Subcutaneous adipose tissue (tissue), 4 donors: ENCODE data around the gene NEURL4. TPM values are rescaled to one million over a fixed set of nuclear protein-coding genes. Genes with fewer than 3 reads are reported as not detected.

Experiments
- small RNA-seq: library from RNA; depleted of rRNA; stranded (forward); fragments of <200 nt; gene quantifications from one replicate; pipeline ENCODE3, GENCODE V24; 2016
- total RNA-seq, 4 donors: library from RNA; depleted of rRNA; stranded (reverse); fragments of >200 nt; gene quantifications; one replicate each; pipeline ENCODE4 v1.1.0, GENCODE V29; 2016
- TF ChIP-seq, protein P1 (sequence below): fragments of 450-650 bp; IDR thresholded peaks from one replicate; pipeline ENCODE4 v1.5.1; 2016; ENCODE audit warnings: low read depth, mild to moderate bottlenecking, control low read depth, antibody characterized with exemption, moderate library complexity

The NEURL4 gene
- total RNA-seq, 4 donors from 2014 or later, result 4.9 to 22.6 (median 11.2) TPM

DNA sequence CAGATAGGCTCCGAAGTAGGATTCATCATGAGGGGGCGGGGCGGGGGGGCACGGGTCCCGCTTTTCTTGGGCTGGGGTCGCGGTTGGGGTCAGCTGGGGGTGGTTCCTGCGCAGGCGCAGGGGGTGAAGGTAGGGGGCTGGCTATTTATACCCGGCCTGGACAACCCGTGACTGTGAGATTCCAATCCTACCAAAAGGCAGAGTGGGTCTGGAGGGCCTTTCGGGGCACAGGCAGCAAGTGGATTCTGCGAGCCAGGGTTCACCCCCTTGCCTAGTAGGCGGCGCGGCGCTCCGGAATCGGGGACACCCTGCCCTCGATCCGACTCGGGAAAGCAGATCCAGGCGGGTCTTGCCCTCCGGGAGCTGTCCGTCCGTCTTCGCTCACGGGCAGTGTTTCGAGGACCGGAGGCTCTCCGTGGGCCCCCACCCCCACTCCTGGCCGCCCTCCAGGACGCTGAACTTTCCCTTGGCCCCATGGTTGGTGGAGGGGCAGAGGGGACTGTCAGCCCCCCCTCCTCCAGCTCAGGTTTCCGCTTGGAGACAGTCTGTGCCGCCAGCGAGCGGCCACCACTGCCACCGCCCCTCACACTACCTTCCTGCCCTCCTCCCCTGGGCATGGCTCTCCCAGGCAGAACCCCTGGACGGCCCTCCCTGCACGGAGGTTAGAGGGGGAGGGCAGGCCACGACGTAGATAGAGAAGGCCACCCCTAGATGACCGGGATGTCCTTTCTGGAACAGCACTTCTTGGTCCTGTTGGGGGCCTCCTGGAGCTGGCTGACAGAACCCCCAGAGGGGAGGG lies 47.0 kb downstream of the NEURL4 start:
- TF ChIP-seq, protein P1, sequence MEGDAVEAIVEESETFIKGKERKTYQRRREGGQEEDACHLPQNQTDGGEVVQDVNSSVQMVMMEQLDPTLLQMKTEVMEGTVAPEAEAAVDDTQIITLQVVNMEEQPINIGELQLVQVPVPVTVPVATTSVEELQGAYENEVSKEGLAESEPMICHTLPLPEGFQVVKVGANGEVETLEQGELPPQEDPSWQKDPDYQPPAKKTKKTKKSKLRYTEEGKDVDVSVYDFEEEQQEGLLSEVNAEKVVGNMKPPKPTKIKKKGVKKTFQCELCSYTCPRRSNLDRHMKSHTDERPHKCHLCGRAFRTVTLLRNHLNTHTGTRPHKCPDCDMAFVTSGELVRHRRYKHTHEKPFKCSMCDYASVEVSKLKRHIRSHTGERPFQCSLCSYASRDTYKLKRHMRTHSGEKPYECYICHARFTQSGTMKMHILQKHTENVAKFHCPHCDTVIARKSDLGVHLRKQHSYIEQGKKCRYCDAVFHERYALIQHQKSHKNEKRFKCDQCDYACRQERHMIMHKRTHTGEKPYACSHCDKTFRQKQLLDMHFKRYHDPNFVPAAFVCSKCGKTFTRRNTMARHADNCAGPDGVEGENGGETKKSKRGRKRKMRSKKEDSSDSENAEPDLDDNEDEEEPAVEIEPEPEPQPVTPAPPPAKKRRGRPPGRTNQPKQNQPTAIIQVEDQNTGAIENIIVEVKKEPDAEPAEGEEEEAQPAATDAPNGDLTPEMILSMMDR, result no peak

DNA sequence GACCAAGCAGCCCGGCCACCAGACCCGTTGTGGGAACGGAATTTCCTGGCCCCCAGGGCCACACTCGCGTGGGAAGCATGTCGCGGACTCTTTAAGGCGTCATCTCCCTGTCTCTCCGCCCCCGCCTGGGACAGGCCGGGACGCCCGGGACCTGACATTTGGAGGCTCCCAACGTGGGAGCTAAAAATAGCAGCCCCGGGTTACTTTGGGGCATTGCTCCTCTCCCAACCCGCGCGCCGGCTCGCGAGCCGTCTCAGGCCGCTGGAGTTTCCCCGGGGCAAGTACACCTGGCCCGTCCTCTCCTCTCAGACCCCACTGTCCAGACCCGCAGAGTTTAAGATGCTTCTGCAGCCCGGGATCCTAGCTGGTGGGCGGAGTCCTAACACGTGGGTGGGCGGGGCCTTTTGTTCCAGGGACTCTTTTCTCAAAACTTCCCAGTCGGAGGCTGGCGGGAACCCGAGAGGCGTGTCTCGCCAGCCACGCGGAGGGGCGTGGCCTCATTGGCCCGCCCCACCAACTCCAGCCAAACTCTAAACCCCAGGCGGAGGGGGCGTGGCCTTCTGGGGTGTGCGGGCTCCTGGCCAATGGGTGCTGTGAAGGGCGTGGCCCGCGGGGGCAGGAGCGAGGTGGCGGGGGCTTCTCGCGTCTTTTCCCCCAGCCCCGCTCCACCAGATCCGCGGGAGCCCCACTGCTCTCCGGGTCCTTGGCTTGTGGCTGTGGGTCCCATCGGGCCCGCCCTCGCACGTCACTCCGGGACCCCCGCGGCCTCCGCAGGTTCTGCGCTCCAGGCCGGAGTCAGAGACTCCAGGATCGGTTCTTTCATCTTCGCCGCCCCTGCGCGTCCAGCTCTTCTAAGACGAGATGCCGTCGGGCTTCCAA lies 47.8 kb downstream of the NEURL4 start, which contains the start of gene SLC2A4:
Gene SLC2A4 (plus strand): TSS at position 645 of the 879 bp plus-strand sequence. CDS start 217 bp downstream, at position 862.
- TF ChIP-seq, protein P1, result no peak

DNA sequence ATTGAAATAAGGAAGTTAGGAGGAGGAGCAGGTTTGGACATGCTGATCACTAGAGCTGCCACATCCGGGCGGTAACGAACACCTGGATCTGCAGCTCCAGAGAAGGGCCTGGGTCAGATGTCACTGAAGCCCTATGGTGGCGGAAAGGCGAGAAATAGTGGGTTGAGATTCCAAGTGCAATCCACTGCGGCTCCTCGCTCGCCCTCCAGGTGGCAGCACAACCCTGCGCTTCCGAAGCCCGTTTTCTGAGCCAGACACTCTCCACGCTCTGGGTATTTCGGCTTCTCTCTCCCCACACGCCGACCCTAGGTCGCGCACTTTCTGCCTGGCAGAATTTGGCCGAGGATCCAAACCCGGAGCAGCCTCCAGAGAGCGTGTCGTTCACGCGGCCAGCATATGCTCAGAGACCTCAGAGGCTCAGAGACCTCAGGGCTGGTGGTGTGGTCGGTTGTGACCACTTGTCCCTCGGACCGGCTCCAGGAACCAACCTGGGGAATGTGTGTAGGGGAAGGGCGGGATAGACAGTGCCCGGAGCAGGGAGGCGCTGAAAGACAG lies 48.5 kb downstream of the NEURL4 start:
- TF ChIP-seq, protein P1, result no peak

DNA sequence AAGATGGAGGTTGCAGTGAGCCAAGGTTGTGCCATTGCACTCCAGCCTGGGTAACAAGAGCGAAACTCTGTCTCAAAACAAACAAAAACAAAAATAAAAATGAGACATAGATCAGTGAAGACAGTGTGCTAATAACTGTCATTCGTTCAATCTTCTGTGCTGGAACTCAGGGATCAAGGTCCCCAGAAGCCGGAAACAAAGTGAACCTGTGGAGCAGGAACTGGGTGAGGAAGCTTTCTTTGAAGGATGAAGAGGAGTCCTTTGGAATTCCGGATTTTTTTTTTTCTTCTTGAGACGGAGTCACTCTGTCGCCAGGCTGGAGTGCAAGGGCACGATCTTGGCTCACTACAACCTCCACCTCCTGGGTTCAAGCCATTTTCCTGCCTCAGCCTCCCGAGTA lies 49.7 kb downstream of the NEURL4 start:
- TF ChIP-seq, protein P1, result no peak

DNA sequence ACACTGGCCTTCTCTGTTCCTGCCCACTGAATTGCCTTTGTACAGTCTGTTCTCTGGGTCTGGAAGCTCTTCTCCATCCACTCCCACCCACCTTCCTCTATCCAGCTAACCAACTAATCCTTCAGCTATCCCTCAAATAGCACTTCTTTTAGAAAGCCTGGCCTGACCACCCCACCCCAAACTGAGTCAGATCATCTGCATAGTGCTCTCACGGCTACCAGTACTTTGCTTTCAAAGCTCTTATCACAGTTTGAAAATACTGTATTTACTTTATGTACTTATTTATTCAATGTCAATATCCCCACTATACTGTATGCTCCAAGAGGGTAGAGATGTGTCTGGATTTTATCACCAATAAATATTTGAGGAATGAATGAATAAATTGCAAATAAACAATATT lies 62.4 kb downstream of the NEURL4 start:
- TF ChIP-seq, protein P1, result no peak

Small RNA genes within 50 kb of the gene (small RNA-seq; reads per million reads assigned to genes)
- not detected for gene AC026954.2
- 0.49 reads per million for gene RF00019

Other genes starting within 250 kb of the NEURL4 start
- gene CLEC10A, start 249.1 kb downstream of the NEURL4 start, total RNA-seq, result 10 to 100 TPM in 3 of 4 donors, 1 to 10 TPM in 1; 8.1 to 20.9 (median 16.2) TPM
- 1 to 10 TPM in 2 of 4 donors, under 1 TPM in 1, not detected in 1; 0.66 to 1.4 (median 1.3) TPM for gene ASGR2, start 214.5 kb downstream of the NEURL4 start, total RNA-seq
- 1 to 10 TPM; 2.4 to 5.9 (median 3.8) TPM for gene ASGR1, start 150.0 kb downstream of the NEURL4 start, total RNA-seq
- gene DLG4, start 109.5 kb downstream of the NEURL4 start, total RNA-seq, result 10 to 100 TPM in 1 of 4 donors, 1 to 10 TPM in 3; 3.3 to 17.0 (median 6.9) TPM
- 1,000 to 10,000 TPM in 1 of 4 donors, 100 to 1,000 TPM in 3; 533 to 1,103 (median 672) TPM for gene ACADVL, start 109.4 kb downstream of the NEURL4 start, total RNA-seq
- 10 to 100 TPM; 23.5 to 36.5 (median 27.1) TPM for gene DVL2, start 94.8 kb downstream of the NEURL4 start, total RNA-seq
- 10 to 100 TPM; 14.5 to 27.6 (median 19.3) TPM for gene PHF23, start 89.9 kb downstream of the NEURL4 start, total RNA-seq
- 100 to 1,000 TPM; 350 to 658 (median 462) TPM for gene GABARAP, start 86.9 kb downstream of the NEURL4 start, total RNA-seq
- 10 to 100 TPM; 71.8 to 86.4 (median 81.1) TPM for gene CTDNEP1, start 77.6 kb downstream of the NEURL4 start, total RNA-seq
- 10 to 100 TPM; 20.7 to 43.4 (median 25.3) TPM for gene ELP5, start 77.1 kb downstream of the NEURL4 start, total RNA-seq
- 10 to 100 TPM in 2 of 4 donors, 1 to 10 TPM in 2; 3.7 to 26.9 (median 13.2) TPM for gene CLDN7, start 66.9 kb downstream of the NEURL4 start, total RNA-seq
- 10 to 100 TPM in 2 of 4 donors, 1 to 10 TPM in 2; 5.6 to 91.4 (median 13.8) TPM for gene SLC2A4, start 47.6 kb downstream of the NEURL4 start, total RNA-seq
- 10 to 100 TPM in 1 of 4 donors, 1 to 10 TPM in 1, under 1 TPM in 2; 0.82 to 14.1 (median 2.0) TPM for gene YBX2, start 34.7 kb downstream of the NEURL4 start, total RNA-seq
- gene EIF5A, start 21.7 kb downstream of the NEURL4 start, total RNA-seq, result 100 to 1,000 TPM; 144 to 174 (median 153) TPM
- 10 to 100 TPM; 52.7 to 89.2 (median 75.6) TPM for gene GPS2, start 14.0 kb downstream of the NEURL4 start, total RNA-seq
- 1 to 10 TPM; 1.8 to 8.4 (median 4.0) TPM for gene ACAP1, start 7.2 kb upstream of the NEURL4 start, total RNA-seq
- gene KCTD11, start 22.8 kb upstream of the NEURL4 start, total RNA-seq, result 10 to 100 TPM in 1 of 4 donors, 1 to 10 TPM in 3; 4.9 to 13.8 (median 7.2) TPM
- not detected for gene TMEM95, start 25.8 kb upstream of the NEURL4 start, total RNA-seq
- gene TNK1, start 51.8 kb upstream of the NEURL4 start, total RNA-seq, result 1 to 10 TPM in 3 of 4 donors, under 1 TPM in 1; 0.51 to 1.9 (median 1.1) TPM
- gene PLSCR3, start 65.2 kb upstream of the NEURL4 start, total RNA-seq, result 10 to 100 TPM in 3 of 4 donors, 1 to 10 TPM in 1; 9.1 to 21.3 (median 16.2) TPM
- gene TMEM256, start 74.8 kb upstream of the NEURL4 start, total RNA-seq, result 100 to 1,000 TPM in 2 of 4 donors, 10 to 100 TPM in 2; 76.7 to 134 (median 109) TPM
- 1 to 10 TPM; 3.1 to 6.8 (median 4.2) TPM for gene NLGN2, start 78.5 kb upstream of the NEURL4 start, total RNA-seq
- gene SPEM1, start 91.0 kb upstream of the NEURL4 start, total RNA-seq, result not detected
- gene SPEM2, start 96.3 kb upstream of the NEURL4 start, total RNA-seq, result not detected
- gene SPEM3, start 99.5 kb upstream of the NEURL4 start, total RNA-seq, result not detected
- gene TMEM102, start 106.1 kb upstream of the NEURL4 start, total RNA-seq, result 1 to 10 TPM; 2.9 to 7.8 (median 5.9) TPM
- gene FGF11, start 110.2 kb upstream of the NEURL4 start, total RNA-seq, result 1 to 10 TPM in 2 of 4 donors, under 1 TPM in 1, not detected in 1; 0.88 to 1.3 (median 1.2) TPM
- 10 to 100 TPM in 1 of 4 donors, 1 to 10 TPM in 3; 2.4 to 10.4 (median 9.8) TPM for gene CHRNB1, start 115.7 kb upstream of the NEURL4 start, total RNA-seq
- 10 to 100 TPM; 34.2 to 58.0 (median 39.3) TPM for gene ZBTB4, start 150.3 kb upstream of the NEURL4 start, total RNA-seq
- gene SLC35G6, start 152.1 kb upstream of the NEURL4 start, total RNA-seq, result not detected
- gene POLR2A, start 155.0 kb upstream of the NEURL4 start, total RNA-seq, result 100 to 1,000 TPM in 1 of 4 donors, 10 to 100 TPM in 3; 31.1 to 123 (median 58.5) TPM
- gene TNFSF12, start 219.7 kb upstream of the NEURL4 start, total RNA-seq, result 10 to 100 TPM; 21.2 to 61.9 (median 58.7) TPM
- 10 to 100 TPM; 22.8 to 69.5 (median 53.1) TPM for gene TNFSF13, start 229.4 kb upstream of the NEURL4 start, total RNA-seq
- 10 to 100 TPM; 41.6 to 64.7 (median 56.8) TPM for gene SENP3, start 232.6 kb upstream of the NEURL4 start, total RNA-seq